HepG2 (cell line): ENCODE results near the gene TATDN2. TPM values are rescaled to one million over a fixed set of nuclear protein-coding genes. Genes with fewer than 3 reads are reported as not detected.
A peak's percentile ranks its signal among the peaks of the same experiment; 100 is the strongest.

ENCODE experiments used
- ATAD3A ChIP-seq: sonication (generic); formaldehyde crosslinking; IDR thresholded peaks from 2 replicates; pipeline ENCODE4 v1.4.0; 2020; ENCODE audit warnings: missing genetic modification reagents
- CBFB ChIP-seq: sonication (generic); formaldehyde crosslinking; IDR thresholded peaks from 2 replicates; pipeline ENCODE4 v1.4.0; 2020; ENCODE audit warnings: missing genetic modification reagents
- CCDC6 ChIP-seq: sonication (generic); formaldehyde crosslinking; IDR thresholded peaks from 2 replicates; pipeline ENCODE4 v1.8.1; 2022; ENCODE audit warnings: mild to moderate bottlenecking, missing genetic modification reagents, moderate library complexity
- FOXM1 ChIP-seq: sonication (generic); formaldehyde crosslinking; IDR thresholded peaks from 2 replicates; pipeline ENCODE4 v1.5.0; 2020; ENCODE audit warnings: missing genetic modification reagents
- KLF16 ChIP-seq, 2 experiments: sonication (generic) in 1 of 2; formaldehyde crosslinking in 1 of 2; IDR thresholded peaks; 2 replicates each; pipeline versions ENCODE4 v1.6.1 to v1.8.0; 2016 to 2023; ENCODE audit warnings: missing genetic modification reagents in 2 of 2, missing compliant biosample characterization in 1 of 2
- MAFG ChIP-seq: sonication (generic); formaldehyde crosslinking; IDR thresholded peaks from 2 replicates; pipeline ENCODE4 v1.5.1; 2020; ENCODE audit warnings: mild to moderate bottlenecking, missing genetic modification reagents
- MIER3 ChIP-seq: IDR thresholded peaks from 2 replicates; pipeline ENCODE4 v1.6.1; 2016; ENCODE audit warnings: missing compliant biosample characterization, borderline replicate concordance
- PRDM4 ChIP-seq: sonication (generic); formaldehyde crosslinking; IDR thresholded peaks from 2 replicates; pipeline ENCODE4 v1.9.0; 2021; ENCODE audit warnings: missing genetic modification reagents, borderline replicate concordance
- UBTF ChIP-seq: sonication (generic); formaldehyde crosslinking; IDR thresholded peaks from 2 replicates; pipeline ENCODE4 v1.4.0; 2020; ENCODE audit warnings: mild to moderate bottlenecking, missing genetic modification reagents
- ZNF136 ChIP-seq: sonication (generic); formaldehyde crosslinking; IDR thresholded peaks from 2 replicates; pipeline ENCODE4 v1.8.1; 2022; ENCODE audit warnings: low read depth, mild to moderate bottlenecking, moderate library complexity, missing genetic modification reagents
- ZNF350 ChIP-seq: sonication (generic); formaldehyde crosslinking; IDR thresholded peaks from 2 replicates; pipeline ENCODE4 v1.4.0; 2020; ENCODE audit warnings: mild to moderate bottlenecking, low read depth, missing genetic modification reagents, borderline replicate concordance
- ZNF687 ChIP-seq: sonication (generic); formaldehyde crosslinking; IDR thresholded peaks from 2 replicates; pipeline ENCODE4 v1.5.1; 2020; ENCODE audit warnings: mild to moderate bottlenecking, missing genetic modification reagents, moderate library complexity
- polyA plus RNA-seq, 8 experiments: library from polyadenylated mRNA; depleted of rRNA in 3 of 8; stranded (reverse) in 7 of 8; unstranded in 1 of 8; fragments of >200 nt; fragmentation: Illumina TruSeq in 4 of 8; extraction: Trizol in 4 of 8; gene quantifications; 2 replicates each; pipeline versions ENCODE4 v1.2.1 to v1.2.3, GENCODE V29; 2011 to 2016; ENCODE audit warnings: low read depth in 4 of 8, missing spikeins in 1 of 8, mixed read lengths in 1 of 8; ENCODE audit not compliant: insufficient read depth in 1 of 8
- total RNA-seq, 5 experiments: library from RNA; depleted of rRNA; stranded (reverse); fragments of >200 nt; fragmentation: Illumina TruSeq; extraction: Trizol; gene quantifications; 2 replicates each; pipeline ENCODE4 v1.2.3, GENCODE V29; 2016; ENCODE audit warnings: low read depth in 1 of 5

Gene TATDN2
- total and polyA plus RNA-seq, 2 of the 13 experiments (the other 11 are each of a cell fraction or from before 2014, with no cell fraction given): 12.1 to 21.9 TPM

- TF ChIP-seq ZNF687 (CRISPR knock-in tag) (peak; percentile 75), FOXM1 (CRISPR knock-in tag) (no peak), ZNF136 (CRISPR knock-in tag) (no peak), MAFG (CRISPR knock-in tag) (no peak), PRDM4 (CRISPR knock-in tag) (no peak), KLF16 (CRISPR knock-in tag; IDR thresholded peaks at IDR 0.05) (no peak), ATAD3A (CRISPR knock-in tag) (no peak), UBTF (CRISPR knock-in tag) (no peak; the same call in 1 of the 2 replicates), MIER3 (CRISPR knock-in tag) (no peak), ZNF350 (CRISPR knock-in tag) (0 out of 2 replicates have a peak, but pooled peaks have one; percentile 51), CCDC6 (CRISPR knock-in tag) (no peak), CBFB (CRISPR knock-in tag) (0 out of 2 replicates have a peak, but pooled peaks have one; percentile 79)
Observed at GRCh38 chr3:10223676-10224639, 24.3 kb upstream of the TATDN2 start (continued).
